ENCODE measurements around the gene ELFN1. TPM values are rescaled to one million over a fixed set of nuclear protein-coding genes. Genes with fewer than 3 reads are reported as not detected.

ELFN1 gene
- total and polyA plus RNA-seq, 10 of the 15 experiments (the other 5 are each of a cell fraction or from before 2014, with no cell fraction given), result 0.04 TPM; not detected in 9

- no peak overlapping the region for H3K4me2 ChIP-seq (ENCODE audit: control insufficient read depth, insufficient read depth)
- no peaks in the 10 kb centered on the region for H3K27me3 ChIP-seq (replicated peaks in 1 of 2; ENCODE audit: control insufficient read depth in 2 of 2, insufficient read depth in 2 of 2, low read length in 1 of 2)
- CTCF ChIA-PET, result no interaction called here
- no peak for ATAC-seq
- FAIRE-seq, result no peak
- no peaks in the 10 kb centered on the region for H3K4me1 ChIP-seq (ENCODE audit: control insufficient read depth, insufficient read depth, low read length)
- intact Hi-C loops (cut with micrococcal nuclease; ENCODE audit: unreplicated experiment), result no loop called here
- no peak overlapping the region for H3K9ac ChIP-seq (ENCODE audit: control insufficient read depth, insufficient read depth, low read length)
- in situ Hi-C loops (cut with MboI), result no loop called here
- 45% methylated on average over 26 of the region's 26 CpGs for WGBS (ENCODE audit: insufficient coverage, insufficient replicate concordance, low lambda C conversion rate, missing lambda C conversion rate)
- RAD21 ChIA-PET (ENCODE audit: unreplicated experiment), result no interaction called here
- no peaks in the 10 kb centered on the region for H4K20me1 ChIP-seq (ENCODE audit: control insufficient read depth, insufficient read depth)
- H3K27ac ChIP-seq (ENCODE audit: control insufficient read depth, insufficient read depth), result no peak overlapping the region
- peaks cover 3% of the 10 kb centered on the region; the same call in 2 of the 3 replicates for H3K9me3 ChIP-seq (replicated peaks; ENCODE audit: control insufficient read depth, insufficient read depth, low read length)
- POLR2A ChIA-PET, result no interaction called here
- H3K4me3 ChIP-seq, result no peak overlapping the region
- H3K79me2 ChIP-seq (ENCODE audit: control insufficient read depth, insufficient read depth, low read length), result no peaks in the 10 kb centered on the region
- no peak for DNase-seq (ENCODE audit: low read depth, low spot score)
- no peak for TF ChIP-seq MXI1 (IDR thresholded peaks at IDR 0.05; ENCODE audit: low read depth, low read length)
- no peak for TF ChIP-seq HSF1 (IDR thresholded peaks at IDR 0.05; ENCODE audit: low read depth, low read length)
- TF ChIP-seq GATAD2B (conservative IDR thresholded peaks at IDR 0.05; ENCODE audit: low read depth), result no peak
- no peak for TF ChIP-seq POLR2AphosphoS2 (IDR thresholded peaks at IDR 0.05; ENCODE audit: low read depth, low read length)
- no peak for TF ChIP-seq TBL1XR1 (IDR thresholded peaks at IDR 0.05; ENCODE audit: low read depth, low read length)
- SMC1A ChIA-PET (ENCODE audit: uncharacterized antibody, unreplicated experiment), result no interaction called here
- H2AFZ ChIP-seq (ENCODE audit: control insufficient read depth, low read depth, low read length), result no peak overlapping the region
- H3K36me3 ChIP-seq (ENCODE audit: control insufficient read depth in 2 of 2, insufficient read depth in 2 of 2, low read length in 1 of 2), result no peaks in the 10 kb centered on the region
- no TSS peak for BruUV-seq (replicated peaks)
Observed at GRCh38 chr7:1704811-1705738, 35.0 kb downstream of the ELFN1 start.

All from GM12878 (cell line).